GM19193 (cell line): ENCODE measurements around the gene TPCN1.

Source experiments
- POLR2A ChIP-seq: IDR thresholded peaks from 4 replicates; pipeline ENCODE4 v1.6.1; 2011; ENCODE audit not compliant: insufficient read depth, insufficient read length; ENCODE audit errors: extremely low read depth

TPCN1 gene

GRCh38 chr12:113240395-113240794, 19.1 kb downstream of the TPCN1 start:
- no peak for TF ChIP-seq POLR2A

DNA sequence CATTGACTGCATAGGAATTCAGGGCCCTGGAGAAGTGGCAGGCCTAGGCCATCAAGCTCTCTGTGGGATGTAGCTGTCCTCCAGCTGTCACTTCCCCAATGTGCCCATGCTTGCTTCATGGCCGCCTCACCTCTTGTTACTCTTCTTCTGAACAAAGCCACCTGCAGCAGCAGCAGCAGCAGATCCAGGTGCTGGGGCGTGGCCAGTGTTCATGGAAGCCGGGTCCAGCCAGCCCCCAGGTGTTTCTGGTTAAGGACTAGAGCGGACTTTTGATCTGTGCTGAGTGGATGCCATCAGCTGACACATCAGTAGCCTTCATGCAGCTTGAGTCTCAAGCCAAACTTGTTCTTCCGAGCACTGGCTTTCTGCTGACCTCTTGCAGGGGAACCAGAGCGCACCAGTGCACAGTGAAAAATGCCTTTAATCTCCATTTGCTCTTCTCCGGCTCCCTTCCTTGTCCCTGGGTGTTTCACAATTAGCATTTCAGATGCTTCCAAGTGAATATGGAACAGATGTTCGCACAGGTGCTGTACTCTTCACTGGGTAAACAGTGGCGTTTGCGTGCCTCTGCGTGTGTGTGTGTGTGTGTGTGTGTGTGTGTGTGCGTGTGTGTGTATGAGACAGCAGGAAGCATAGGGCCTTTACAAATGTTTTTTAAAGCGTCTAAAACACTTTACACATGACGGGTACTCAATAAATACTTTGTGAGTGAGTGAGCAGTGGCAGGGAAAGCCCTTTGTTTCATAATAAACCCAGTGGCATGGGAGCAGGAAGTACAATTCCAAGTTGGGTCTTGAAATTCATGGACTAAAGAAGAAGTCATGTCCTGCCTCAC, 20.1 kb downstream of the TPCN1 start:
- no peak for TF ChIP-seq POLR2A

GRCh38 chr12:113242026-113242418, 20.8 kb downstream of the TPCN1 start:
- no peak for TF ChIP-seq POLR2A

DNA sequence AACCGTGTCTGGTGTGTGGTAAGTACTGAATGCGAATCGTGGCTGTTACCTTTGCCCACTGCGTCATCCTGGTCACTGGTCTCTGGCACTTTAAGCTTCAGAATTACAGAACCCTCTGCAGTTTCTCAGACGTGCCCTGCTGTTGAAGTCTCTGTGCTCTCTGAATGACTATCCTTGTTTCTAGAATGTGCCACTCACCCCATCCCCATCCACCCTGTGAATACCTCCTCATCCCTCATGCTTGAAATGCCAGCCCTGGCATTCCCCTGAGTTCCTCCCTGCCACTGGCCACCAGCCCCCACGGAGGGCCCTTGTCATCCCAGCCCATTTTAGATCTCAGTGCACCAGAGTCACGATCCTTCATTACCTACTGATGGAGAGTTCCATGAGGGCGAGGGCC, 21.3 kb downstream of the TPCN1 start:
- no peak for TF ChIP-seq POLR2A

GRCh38 chr12:113244047-113244460, 22.8 kb downstream of the TPCN1 start:
- no peak for TF ChIP-seq POLR2A

- TF ChIP-seq POLR2A: no peak
These were observed 23.3 kb downstream of the TPCN1 start for GRCh38 chr12:113244478-113244958.

DNA sequence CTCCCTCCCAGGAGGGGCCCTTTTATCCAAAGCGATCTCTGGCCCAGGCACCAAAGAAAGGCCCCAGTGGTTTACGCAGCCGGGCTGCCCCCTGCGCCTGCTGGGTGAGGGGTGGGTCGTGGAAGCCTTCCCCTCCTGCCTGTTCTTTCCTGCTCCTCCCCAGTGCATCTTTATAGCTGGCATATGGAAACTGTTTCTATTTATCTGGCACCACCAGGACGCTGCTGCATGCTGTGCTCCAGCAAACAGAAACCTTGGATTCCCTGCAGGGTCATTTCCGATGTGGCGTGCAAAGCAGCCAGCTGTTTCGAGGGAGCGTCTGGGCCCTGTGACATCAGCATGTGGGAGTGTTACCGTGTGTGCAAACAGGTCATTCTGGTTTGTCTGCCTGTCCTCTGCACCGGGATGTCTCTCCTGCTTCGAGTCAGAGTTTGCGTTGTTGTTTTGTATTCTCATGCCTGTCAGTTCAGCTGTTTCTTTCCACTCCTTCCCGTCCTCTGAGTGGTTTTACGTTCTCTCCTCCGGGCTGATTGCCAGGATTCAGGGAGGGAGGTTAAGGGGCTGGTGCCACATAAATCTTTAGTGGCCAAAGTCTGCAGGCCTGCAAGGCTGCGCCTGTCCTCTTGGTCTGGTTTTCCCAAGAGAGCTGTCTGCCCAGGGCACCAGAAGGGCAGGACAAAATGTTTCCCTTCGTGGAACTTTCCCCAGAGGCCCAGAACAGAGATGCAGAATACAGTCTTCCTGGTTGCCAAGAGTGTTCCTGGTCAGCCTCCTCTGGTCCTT, 24.6 kb downstream of the TPCN1 start:
- no peak for TF ChIP-seq POLR2A

DNA sequence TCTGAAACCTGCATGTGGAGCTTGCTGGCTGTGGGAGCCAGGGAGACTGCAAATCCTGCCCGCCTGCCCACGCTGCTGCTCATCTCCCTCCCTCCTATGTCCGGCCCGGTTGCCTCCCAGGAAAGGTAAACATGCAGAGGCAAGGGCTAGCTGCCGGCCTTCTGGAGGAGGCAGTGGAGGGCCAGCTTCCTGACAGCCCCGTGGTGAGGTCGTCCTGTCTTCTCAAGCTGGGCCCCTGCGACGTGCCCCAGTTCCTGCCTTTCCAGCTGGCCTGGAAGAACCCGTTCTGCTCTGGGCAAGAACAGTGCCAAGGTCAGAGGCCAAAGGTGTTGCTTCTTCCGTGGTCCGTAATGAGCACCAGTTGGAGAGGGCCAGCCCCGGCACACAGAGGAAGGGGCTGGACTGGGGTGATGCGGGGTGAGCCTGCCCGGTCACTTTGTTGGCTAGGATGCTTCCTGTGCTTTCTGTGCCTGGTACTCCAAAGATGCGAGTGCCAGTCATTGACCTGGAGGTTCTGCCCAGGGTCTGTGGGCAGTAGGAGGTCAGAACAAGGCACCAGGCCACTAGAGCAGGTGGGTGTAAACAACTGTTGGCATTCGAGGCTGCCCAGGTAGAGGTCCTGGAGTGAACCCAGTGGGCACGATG, 25.3 kb downstream of the TPCN1 start:
- no peak for TF ChIP-seq POLR2A

DNA sequence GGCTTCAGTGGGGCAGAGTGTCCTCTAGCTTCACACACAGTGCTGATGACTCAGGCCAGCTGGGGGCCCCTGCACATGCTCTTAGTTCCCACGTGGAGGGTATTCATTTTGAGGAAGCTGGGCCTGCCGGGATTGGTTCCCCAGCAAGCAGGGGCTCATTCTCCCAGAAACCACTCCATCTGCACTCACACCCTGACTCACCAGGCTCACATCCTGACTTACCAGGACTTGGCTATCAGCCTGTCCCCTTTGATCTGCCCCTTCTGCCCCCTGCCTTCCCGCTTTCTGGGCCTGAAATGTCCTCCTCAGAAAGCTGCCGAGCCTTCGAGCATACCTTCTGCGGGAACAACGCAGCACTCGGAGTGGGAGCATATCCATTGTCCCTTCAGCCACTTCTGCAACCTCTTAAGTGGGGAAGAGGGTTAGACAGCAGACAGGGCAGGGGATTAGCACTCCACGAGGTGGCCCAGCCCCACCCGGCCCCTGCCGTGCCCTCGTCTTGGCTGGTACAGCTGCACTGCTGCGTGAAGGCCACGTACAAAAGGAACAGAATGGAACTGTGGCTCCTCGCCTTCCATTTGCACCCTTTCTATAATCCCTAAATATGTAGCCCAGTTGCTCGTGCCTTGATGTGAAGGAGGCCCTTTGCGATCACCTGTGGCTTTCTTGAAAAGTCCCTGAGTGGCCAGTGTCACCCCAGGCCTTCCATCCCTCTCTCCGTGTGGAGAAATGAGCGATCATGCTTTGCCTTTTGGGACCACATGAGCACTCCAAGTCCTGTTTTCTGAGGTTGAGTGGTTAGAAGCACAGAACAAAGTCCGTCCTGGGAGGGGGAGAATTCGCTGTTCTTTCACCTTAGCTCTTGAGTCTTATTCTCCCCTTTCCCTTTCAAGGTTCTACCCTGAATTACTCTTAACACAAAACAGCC, 26.1 kb downstream of the TPCN1 start:
- no peak for TF ChIP-seq POLR2A

GRCh38 chr12:113248051-113248825, 27.0 kb downstream of the TPCN1 start:
- TF ChIP-seq POLR2A: no peak

DNA sequence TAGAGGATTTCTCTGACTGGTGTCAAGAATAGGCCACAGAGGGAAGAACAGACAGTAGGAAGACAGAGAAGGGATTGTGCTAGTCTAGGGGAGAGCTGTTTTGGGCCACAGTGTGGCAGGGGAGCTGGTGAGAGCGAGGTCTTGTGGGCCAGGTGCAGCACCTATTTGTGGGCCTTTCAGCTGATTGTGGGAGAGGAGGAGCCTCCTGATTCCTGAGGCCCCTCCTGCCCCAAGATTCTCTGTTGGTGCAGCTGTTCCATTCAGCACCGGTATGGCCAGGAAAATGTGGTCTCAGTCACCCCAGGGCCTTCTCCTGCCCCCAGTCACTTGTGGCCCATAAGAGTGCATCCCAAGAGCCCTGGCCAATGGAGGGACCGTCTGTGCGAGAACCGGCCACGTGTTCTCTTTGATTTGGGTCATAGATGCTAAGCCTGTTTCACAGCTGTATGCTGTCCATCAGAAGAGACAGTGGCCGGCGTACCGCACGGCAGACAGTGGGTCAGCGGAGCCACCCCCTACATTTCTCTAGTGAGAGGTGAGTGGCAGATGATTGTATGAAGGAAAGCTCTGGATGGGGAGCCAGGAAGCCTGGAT, 27.7 kb downstream of the TPCN1 start:
- TF ChIP-seq POLR2A: no peak

GRCh38 chr12:113249546-113249945, 28.3 kb downstream of the TPCN1 start:
- no peak for TF ChIP-seq POLR2A

DNA sequence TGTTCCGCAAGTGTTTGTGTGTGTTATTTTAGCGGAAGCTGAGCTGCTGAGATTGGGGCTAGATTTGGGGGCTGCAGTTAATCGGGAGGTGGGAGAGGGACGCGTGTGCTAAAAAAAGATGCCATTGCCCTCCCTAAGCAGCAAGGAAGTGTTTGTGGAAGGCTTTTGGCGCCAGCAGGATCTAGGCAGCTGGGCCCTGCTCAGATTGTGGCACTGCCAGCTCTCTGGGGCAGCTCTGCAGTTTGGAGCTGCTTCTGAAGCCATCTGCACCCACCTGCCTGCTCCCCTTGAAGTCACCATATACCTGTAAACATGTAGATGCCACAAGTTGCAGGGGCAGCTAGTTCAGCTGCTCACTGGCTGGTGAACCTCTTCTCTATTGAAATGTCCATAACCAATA, 28.8 kb downstream of the TPCN1 start:
- TF ChIP-seq POLR2A: no peak
